Measurements from ENCODE around the gene ZNF469.

The ZNF469 gene

DNA sequence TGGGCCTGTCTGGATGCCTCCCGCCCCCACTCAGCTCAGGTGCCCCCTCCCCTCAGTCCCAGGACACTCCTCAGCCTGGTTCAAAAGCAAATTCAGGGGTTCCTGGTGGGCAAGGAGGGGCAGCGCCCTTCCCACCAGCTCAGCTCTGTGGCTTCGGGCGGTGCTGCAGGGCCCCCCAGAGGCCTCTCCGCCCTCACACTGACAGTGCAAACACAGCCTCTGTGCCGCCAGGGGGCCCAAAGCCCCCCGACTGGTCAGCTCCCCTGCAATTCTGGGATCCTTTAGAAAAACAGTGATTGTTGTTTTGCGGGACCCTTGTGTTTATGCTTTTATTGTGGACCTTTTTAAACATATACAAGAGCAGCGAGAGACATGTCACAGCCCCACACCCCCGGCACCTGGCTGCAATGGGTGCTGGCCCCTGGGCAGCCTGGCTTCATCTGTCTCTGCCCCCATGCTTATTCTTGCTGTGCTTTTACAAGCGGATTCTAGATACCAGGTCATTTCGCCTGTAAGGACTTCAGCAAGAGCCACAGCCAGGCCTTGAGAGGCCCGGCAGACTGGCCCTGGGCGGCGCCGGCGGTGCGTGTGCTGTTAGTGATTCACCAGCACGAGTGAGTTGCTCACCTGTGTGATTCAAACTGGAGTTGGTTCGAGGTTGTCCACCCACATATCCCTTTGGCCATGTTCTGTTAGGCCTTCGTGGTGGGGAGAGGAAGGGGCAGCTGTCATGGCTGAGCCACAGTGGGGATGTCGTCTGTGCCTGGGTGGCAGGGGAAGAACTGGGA is 21.2 kb downstream of the ZNF469 start:
- no peaks in the 10 kb centered on the region for H3K36me3 ChIP-seq (ENCODE audit: insufficient read depth, low read length)
- no peak overlapping the region for H3K9ac ChIP-seq (ENCODE audit: insufficient read length)
- no peak overlapping the region for H3K4me3 ChIP-seq
- no peak for DNase-seq (ENCODE audit: low read depth, low spot score)
- TF ChIP-seq EZH2 (IDR thresholded peaks at IDR 0.05) (no peak), POLR2AphosphoS5 (IDR thresholded peaks at IDR 0.05; ENCODE audit: borderline replicate concordance, low read depth, low read length) (no peak), FOXP2 (optimal IDR thresholded peaks at IDR 0.05; ENCODE audit: control extremely low read depth, extremely low read length, insufficient read depth) (no peak)
- H3K27ac ChIP-seq: no peak overlapping the region
- H3K9me3 ChIP-seq (ENCODE audit: low read depth, low read length): no peaks in the 10 kb centered on the region

DNA sequence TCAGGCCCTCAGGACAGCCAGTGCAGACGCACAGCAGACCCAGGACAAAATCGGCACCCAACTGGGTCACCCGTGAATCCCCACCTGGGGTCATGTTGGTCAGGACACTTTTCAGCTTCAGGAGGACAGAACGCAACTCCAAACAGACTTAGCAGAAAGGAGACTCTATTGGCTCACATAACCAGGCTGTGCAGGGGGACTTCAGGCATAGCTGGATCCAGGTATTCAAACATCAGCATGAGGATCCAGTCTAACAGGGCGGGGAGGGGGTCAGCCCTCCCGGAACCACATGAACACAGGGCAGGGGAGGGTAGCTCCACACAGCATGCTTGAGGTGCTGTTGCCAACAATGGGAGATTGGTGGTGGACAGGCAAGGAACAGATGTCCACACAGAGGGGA is 22.0 kb downstream of the ZNF469 start:
- Histone ChIP-seq H3K27ac (no peak overlapping the region), H3K4me3 (no peak overlapping the region), H3K36me3 (ENCODE audit: insufficient read depth, low read length) (no peaks in the 10 kb centered on the region), H3K9me3 (ENCODE audit: low read depth, low read length) (no peaks in the 10 kb centered on the region), H3K9ac (ENCODE audit: insufficient read length) (no peak overlapping the region)
- DNase-seq (ENCODE audit: low read depth, low spot score): no peak
- TF ChIP-seq FOXP2 (optimal IDR thresholded peaks at IDR 0.05; ENCODE audit: control extremely low read depth, extremely low read length, insufficient read depth): no peak
- no peak for TF ChIP-seq POLR2AphosphoS5 (IDR thresholded peaks at IDR 0.05; ENCODE audit: borderline replicate concordance, low read depth, low read length)
- TF ChIP-seq EZH2 (IDR thresholded peaks at IDR 0.05): no peak

DNA sequence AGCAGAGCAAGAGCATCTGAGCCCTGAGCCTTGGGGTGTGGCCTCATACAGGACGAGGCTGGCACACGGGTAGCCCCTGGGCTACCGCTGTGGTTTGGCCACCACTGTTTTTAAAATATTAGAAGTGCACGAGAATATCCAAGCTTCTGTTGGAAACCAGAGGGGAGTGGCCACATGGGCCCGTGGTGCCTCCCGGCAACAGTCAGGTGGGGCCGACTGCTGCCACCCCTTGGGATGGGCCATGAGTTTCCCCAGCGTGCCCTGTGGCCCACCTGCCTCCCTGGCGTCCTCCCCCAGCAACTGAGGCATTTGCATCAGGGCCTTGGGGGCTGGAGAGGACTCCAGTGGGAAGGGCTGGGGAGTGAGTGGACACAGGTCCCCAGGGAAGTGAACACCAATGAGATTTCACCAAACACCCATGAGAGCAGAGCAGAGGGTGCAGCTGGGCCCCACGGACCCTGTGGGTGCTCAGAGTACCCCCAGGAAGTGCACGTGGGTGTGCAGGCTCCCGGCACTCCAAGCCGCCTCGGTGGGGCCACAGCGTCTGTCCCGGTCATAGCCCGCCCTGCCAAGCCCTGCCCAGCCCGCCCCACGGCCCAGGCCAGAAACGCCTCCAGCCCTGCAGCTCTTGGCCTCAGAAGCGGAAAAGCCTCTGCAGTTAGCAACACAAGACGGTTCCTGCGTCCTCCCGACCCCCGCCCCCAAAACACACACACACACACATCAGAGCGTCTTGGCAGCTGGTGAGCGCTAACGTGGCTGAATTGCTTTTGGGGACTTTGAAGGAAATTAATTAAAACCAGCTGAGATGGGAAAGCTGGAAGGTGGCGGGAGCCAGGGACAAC is 22.7 kb downstream of the ZNF469 start:
- no peak overlapping the region for H3K4me3 ChIP-seq
- H3K27ac ChIP-seq: no peak overlapping the region
- no peaks in the 10 kb centered on the region for H3K9me3 ChIP-seq (ENCODE audit: low read depth, low read length)
- H3K36me3 ChIP-seq (ENCODE audit: insufficient read depth, low read length): no peaks in the 10 kb centered on the region
- no peak overlapping the region for H3K9ac ChIP-seq (ENCODE audit: insufficient read length)
- no peak for DNase-seq (ENCODE audit: low read depth, low spot score)
- TF ChIP-seq FOXP2 (optimal IDR thresholded peaks at IDR 0.05; ENCODE audit: control extremely low read depth, extremely low read length, insufficient read depth): no peak
- TF ChIP-seq EZH2 (IDR thresholded peaks at IDR 0.05): no peak
- no peak for TF ChIP-seq POLR2AphosphoS5 (IDR thresholded peaks at IDR 0.05; ENCODE audit: borderline replicate concordance, low read depth, low read length)

DNA sequence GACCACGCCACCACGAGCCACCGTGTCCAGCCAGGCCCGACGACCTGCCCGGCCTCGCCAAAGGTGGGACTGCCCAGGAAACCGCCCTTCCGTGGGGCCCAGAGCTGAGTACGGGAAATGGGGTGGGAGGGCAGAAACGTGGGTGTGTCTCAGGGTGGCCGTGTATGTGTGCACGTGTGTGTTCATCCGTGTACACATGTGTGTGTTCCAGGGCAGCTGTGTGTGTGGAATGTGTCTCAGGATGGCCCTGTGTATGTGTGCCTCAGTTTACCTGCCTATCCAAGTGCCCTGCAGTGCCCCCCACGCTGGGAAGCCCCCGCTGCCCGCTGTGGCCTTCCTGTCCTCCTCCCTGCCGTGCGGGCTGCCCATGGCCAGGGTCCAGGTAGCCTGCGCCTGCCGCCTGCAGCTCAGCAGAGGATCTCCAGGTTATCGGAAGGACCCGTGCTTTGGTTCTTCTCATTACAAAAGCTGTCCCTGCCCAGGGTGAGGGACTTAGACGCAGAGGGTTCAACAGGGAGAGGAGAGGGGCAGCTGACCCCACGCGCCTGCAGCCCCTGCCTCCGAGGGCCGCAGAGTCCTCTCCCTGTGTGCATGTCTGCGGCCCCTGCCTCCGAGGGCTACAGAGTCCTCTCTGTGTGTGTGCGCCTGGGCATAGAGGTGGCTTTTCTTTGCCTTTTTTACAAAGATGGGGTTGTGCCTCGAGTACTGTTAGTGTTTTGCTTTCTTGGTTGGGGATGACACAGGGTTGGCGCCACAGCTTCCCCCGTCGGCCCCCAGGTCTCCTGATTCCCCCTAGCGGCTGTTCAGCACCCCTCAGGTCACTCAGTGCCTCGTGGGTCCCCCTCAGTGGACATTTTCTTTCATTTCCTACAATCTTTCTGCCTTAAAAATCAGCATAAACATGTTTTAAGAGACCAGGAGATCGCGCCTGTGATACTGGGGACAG is 23.6 kb downstream of the ZNF469 start:
- Histone ChIP-seq H3K9ac (ENCODE audit: insufficient read length) (no peak overlapping the region), H3K9me3 (ENCODE audit: low read depth, low read length) (no peaks in the 10 kb centered on the region), H3K27ac (no peak overlapping the region), H3K36me3 (ENCODE audit: insufficient read depth, low read length) (no peaks in the 10 kb centered on the region), H3K4me3 (no peak overlapping the region)
- DNase-seq (ENCODE audit: low read depth, low spot score): no peak
- TF ChIP-seq POLR2AphosphoS5 (IDR thresholded peaks at IDR 0.05; ENCODE audit: borderline replicate concordance, low read depth, low read length) (no peak), FOXP2 (optimal IDR thresholded peaks at IDR 0.05; ENCODE audit: control extremely low read depth, extremely low read length, insufficient read depth) (no peak), EZH2 (IDR thresholded peaks at IDR 0.05) (no peak)

DNA sequence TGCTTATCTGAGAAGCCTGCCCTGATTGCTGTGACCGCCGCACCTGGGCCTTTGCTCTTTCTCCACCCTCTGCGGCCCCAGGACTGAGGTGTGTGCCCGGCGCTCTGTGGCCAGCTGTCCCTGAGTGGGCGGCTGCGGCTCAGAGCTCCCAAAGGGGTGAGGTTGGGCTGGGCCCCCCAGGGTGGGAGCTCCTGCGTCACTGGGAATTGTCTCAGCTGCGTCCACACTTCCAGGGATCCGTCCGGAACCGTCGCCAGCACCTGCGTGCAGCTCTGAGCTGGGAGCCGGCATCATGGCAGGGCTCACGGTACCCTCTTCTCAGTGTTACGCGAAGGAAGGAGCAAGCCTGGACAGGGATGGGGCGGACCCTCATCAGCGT is 24.3 kb downstream of the ZNF469 start:
- DNase-seq (ENCODE audit: low read depth, low spot score): no peak
- Histone ChIP-seq H3K36me3 (ENCODE audit: insufficient read depth, low read length) (no peaks in the 10 kb centered on the region), H3K9ac (ENCODE audit: insufficient read length) (no peak overlapping the region), H3K4me3 (no peak overlapping the region), H3K27ac (no peak overlapping the region), H3K9me3 (ENCODE audit: low read depth, low read length) (no peaks in the 10 kb centered on the region)
- no peak for TF ChIP-seq POLR2AphosphoS5 (IDR thresholded peaks at IDR 0.05; ENCODE audit: borderline replicate concordance, low read depth, low read length)
- no peak for TF ChIP-seq EZH2 (IDR thresholded peaks at IDR 0.05)
- no peak for TF ChIP-seq FOXP2 (optimal IDR thresholded peaks at IDR 0.05; ENCODE audit: control extremely low read depth, extremely low read length, insufficient read depth)

DNA sequence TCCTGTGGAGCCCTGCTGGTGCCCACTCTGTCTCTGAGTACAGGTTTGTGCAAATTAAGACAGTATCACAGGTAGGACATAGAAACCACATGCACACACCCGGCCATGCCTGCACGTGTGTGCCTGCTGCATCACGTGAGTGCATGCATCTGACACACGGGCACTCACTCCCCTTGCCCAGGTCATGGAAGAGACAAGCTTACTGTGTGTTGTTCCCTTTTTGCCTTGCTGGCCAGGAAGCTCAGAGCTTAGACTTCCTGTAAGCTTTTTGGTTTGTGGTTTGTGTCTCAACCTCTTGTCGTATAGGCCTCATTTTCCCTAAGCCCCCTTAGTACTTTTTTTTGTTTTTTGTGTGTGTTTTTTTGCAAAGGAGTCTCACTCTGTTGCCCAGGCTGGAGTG is 25.0 kb downstream of the ZNF469 start:
- Histone ChIP-seq H3K36me3 (ENCODE audit: insufficient read depth, low read length) (no peaks in the 10 kb centered on the region), H3K9ac (ENCODE audit: insufficient read length) (no peak overlapping the region), H3K4me3 (no peak overlapping the region), H3K9me3 (ENCODE audit: low read depth, low read length) (no peaks in the 10 kb centered on the region), H3K27ac (no peak overlapping the region)
- no peak for TF ChIP-seq FOXP2 (optimal IDR thresholded peaks at IDR 0.05; ENCODE audit: control extremely low read depth, extremely low read length, insufficient read depth)
- no peak for TF ChIP-seq POLR2AphosphoS5 (IDR thresholded peaks at IDR 0.05; ENCODE audit: borderline replicate concordance, low read depth, low read length)
- TF ChIP-seq EZH2 (IDR thresholded peaks at IDR 0.05): no peak
- no peak for DNase-seq (ENCODE audit: low read depth, low spot score)

DNA sequence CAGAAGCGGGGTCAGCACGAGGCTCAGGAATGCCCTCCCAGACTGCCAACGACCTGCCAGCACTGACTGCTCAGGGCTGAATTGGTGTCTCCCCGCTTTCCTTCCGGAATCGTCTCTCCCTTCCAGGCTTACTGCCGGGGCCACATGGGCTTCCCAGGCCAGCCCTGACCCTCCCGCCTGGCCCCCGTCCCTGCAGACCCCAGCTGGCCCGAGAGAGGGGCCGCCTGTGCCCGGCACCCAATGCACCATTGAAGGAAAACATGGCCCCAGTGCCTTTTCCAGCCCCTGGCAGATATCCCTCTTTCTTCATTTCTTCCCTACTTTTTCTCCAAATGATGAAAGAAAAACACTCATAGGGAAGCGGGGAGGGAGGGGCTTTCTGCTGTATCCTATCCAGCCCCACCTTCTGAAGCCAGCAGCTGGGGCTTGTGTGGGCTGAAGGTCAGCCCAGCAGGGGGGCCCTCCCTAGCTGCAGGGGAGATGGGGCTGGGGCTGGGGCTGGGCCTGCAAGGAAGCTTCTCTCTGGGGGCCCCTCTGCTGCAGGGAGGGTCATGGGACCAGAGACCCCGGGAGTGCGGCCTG is 25.9 kb downstream of the ZNF469 start:
- H3K27ac ChIP-seq: no peak overlapping the region
- no peak overlapping the region for H3K9ac ChIP-seq (ENCODE audit: insufficient read length)
- TF ChIP-seq EZH2 (IDR thresholded peaks at IDR 0.05) (no peak), FOXP2 (optimal IDR thresholded peaks at IDR 0.05; ENCODE audit: control extremely low read depth, extremely low read length, insufficient read depth) (no peak), POLR2AphosphoS5 (IDR thresholded peaks at IDR 0.05; ENCODE audit: borderline replicate concordance, low read depth, low read length) (no peak)
- H3K36me3 ChIP-seq (ENCODE audit: insufficient read depth, low read length): no peaks in the 10 kb centered on the region
- no peak overlapping the region for H3K4me3 ChIP-seq
- no peaks in the 10 kb centered on the region for H3K9me3 ChIP-seq (ENCODE audit: low read depth, low read length)
- no peak for DNase-seq (ENCODE audit: low read depth, low spot score)

Measured in SK-N-MC (cell line).